ENCODE results near the gene ECM2.

The ECM2 gene

DNA sequence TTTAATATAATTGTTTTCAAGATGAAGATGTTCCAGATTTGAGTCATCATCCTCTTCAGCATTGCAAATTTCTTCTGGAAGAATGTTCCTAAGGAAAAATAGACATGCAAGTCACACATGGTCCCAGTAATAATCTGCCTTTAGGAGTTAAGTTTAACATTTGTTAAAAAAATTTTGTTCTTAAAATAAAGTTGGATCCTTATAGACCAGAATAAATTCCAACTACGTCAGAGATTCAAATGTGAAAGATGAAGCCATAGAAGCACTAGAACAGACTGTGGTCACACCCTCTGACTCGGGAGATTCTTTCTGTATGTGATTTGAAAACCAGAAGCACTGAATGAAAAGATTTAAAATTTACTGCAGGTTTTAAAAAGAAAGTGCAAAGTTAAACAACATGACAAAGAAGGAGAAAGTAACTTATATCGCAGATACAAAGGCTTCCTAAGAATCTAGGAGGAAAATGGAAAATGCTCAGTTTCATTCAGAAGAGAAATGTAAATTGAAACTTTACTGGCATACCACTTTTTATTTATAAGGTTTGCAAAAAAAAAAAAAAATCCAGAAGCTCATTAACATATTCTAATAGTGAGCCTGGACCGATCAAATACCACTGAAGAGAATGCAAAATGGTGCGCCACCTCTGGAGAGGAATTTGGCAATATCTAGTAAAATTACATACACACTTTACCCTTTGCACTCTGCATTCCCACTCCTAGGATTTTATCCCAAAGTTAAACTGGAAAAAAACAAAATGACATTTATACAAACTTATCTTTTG is 39.2 kb downstream of the ECM2 start:
- DNase-seq: no peak

- no peak for DNase-seq
Measured at GRCh38 chr9:92494856-92495255, 40.9 kb downstream of the ECM2 start.

DNA sequence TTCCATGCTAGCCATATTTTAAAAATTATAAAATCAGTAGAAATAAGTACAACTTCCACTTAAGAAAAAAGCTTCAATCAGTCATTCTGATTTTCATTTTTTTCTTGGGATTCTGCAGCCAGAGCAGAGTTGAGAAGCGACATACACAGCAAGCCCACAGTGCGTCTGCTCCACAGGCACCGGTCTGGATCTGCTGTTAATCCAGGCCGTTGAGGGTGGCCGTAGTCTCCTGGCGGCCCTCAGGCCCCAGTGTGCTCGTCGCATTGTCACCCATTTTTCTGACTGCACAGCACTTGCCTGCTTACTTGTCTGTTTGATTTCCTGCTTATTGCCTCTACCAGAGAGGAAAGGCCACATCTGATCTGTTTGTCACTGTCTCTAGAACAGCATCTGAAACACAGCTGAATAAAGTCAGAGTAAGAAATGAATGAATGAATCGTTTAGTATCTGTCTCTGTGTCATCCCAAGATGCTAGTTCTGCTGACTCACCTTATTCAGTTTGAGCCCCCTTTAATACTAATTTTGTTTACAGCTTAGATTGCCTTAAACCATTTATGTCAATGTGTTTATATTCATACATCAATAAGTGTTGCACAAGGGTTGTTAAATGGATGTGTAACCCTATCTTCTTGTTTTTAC is 41.9 kb downstream of the ECM2 start:
- no peak for DNase-seq

GRCh38 chr9:92492781-92493401 is 42.9 kb downstream of the ECM2 start:
- DNase-seq: no peak

GRCh38 chr9:92488681-92489550 is 46.9 kb downstream of the ECM2 start:
- no peak for DNase-seq

GRCh38 chr9:92486371-92486770 is 49.4 kb downstream of the ECM2 start:
- no peak for DNase-seq

- DNase-seq: no peak
Measured at GRCh38 chr9:92484563-92484962, 51.2 kb downstream of the ECM2 start.

DNA sequence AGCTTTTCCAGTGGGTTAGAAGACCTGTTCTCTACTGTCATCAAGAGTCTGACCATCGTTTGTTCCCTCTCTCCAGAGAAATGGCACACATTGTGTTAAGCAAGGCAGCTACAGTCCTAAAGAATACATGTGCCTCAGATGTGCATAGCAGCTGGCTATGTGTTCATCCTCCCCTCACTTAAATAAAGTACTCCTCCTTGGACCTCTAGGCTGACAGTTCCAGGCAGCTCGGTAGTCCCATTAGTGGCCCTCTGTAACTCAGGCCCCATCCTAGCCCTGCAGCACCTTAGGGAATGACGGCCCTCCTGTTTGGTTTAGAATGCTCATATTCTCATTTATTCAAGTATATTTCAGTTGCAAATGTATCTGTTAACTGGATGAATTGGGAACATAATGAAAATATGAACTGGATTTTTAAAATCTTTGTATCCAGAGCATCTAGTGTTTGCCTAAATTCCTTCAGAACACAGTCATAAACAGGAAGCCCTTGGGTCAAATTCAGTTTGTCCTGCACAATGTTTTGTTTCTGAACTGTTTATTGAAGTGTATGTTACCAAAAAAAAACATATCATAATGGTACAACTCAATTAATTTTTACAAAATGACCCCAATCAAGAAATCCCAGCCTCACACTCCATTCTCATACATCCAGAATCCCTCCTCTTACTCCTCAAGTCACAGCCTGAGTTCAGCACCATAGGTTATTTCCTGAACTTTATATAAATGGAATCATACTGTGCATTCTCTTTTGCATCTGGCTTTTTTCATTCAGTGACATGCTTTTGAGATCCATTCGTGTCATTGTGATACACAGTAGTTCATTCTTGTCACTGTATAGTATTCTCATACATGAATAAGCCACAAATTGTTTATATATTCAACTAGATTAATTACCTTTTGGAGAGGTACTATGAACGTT is 51.9 kb downstream of the ECM2 start:
- DNase-seq: no peak

DNA sequence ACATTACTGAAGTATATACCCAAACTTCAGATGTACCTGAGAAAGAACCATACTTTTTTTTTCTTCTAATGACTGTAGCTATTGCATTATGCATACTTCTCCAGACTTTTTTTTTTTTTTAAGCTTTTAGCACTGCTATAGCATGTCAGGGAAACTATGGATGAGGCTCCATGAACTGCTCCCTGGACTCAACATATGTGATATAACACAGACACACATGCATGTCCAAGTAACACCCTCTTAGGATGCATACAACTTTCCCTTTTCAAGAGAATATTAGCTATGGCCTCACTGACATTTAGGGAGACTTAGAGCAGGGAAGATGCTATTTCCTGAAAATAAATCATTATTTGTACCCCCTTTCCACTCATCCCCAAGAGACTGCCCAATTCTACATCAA is 53.0 kb downstream of the ECM2 start:
- no peak for DNase-seq

- no peak for DNase-seq
Measured at GRCh38 chr9:92482329-92482728, 53.5 kb downstream of the ECM2 start, which contains the start of gene ASPN. ASPN (minus strand) TSS chr9:92482506.

DNA sequence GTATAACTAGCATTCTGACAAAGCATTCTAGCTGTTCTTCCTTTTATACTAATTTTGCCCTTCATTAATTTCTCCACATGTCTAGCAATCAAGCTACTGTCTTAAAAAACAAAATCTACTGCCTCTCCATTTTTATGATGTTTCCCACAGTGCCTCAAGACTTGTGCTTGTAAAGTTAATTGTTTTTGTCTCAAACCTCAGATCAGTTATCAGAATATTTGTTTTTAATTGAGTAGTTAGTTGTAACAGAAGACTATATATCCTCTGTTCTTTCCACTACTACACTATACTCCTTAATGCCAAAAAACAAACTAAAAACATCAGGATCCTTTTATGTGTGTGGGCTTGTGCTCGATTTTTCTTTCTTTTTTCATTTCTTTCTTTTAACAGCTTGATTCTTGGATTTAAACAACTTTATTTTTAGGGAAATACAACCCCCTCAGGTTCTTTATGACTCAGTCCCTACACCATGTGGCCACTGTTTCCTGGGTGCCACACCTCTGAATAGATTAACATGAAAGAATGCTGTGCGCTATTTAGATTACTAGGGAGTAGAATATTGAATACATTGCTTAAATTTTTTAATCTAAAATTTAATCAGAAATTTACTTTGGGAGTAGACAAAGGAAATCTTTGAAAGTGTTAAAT is 54.7 kb downstream of the ECM2 start:
- no peak for DNase-seq

DNA sequence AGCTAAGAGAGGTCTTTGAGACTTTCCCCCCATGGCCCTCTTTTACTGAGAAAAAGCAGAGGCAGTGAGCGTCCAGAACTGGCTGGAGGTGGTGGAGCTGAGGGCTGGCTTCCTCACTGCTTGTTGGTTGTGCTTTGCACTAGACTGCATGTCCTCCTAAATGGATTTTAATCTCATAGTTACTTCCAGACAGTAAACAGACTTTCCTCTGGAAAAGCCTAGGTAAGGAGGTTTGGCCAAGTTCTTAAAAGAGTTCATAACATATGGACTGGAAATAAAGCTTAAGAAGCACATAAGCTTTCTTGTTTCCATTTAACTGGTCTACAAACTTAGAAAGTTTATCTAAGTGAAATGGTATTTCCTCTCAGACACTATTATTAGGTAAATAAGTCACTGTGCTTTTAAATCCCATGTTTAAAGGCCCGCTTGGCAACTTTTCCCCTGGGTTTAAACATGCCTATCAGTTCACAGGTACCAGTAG is 55.5 kb downstream of the ECM2 start:
- DNase-seq: no peak

- no peak for DNase-seq
Measured at GRCh38 chr9:92479346-92479745, 56.4 kb downstream of the ECM2 start.

DNA sequence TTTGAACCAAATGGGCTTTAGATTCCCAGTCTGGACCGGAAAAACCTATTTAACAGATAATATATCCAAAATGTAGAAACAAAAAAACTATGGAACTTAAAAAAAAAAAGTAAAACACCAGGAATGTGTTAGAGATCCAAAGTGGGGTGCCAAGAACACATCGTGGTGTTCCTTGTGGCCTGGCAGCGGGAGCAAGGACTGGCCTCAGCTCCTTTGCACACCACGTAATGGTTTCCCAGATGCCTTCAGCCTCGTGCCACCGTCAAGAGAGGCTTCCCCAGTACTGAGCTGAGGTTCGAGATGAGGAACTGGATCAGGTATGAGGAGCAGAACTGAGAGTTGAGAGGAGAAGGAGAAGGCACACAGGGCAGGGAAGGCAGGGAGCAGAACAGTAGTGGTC is 57.0 kb downstream of the ECM2 start:
- DNase-seq: no peak

GRCh38 chr9:92476962-92477361 is 58.8 kb downstream of the ECM2 start:
- no peak for DNase-seq

DNA sequence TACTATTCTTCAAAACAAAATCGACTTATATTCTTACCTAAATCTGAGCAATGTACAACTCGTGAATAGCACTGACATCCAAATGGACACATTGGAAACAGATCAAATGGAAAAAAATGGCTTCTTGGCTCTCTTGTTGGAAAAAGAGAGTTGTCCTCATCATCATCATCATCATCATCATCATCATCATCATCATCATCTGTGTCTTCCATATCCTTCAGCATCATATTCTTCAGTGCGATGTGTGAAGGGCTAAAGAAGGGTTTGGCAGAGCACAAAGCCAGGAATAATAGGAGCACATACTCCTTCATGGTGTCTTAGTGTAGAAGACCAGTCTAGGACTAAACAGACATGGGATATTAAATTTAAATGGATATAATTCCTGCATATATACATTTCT is 61.2 kb downstream of the ECM2 start:
- no peak for DNase-seq

DNA sequence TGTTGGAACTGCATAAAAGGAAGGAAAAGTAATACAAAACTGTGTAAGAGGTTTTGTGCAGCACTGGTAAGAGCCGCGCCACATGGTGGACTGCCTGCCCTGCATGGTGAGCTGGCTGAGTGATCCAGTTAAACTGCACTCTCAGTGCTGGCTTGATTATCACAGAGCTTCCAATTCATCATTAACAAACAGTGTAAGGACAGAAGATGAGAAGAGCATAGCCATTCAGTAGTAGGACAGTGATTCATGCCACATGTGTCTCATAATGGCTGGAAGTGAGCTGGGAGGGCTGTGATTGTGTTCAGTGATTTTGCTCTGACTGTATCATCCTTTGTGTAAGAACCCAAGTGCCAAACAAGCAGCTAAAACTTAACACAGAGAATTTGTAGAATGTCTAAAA is 67.6 kb downstream of the ECM2 start:
- DNase-seq: no peak

DNA sequence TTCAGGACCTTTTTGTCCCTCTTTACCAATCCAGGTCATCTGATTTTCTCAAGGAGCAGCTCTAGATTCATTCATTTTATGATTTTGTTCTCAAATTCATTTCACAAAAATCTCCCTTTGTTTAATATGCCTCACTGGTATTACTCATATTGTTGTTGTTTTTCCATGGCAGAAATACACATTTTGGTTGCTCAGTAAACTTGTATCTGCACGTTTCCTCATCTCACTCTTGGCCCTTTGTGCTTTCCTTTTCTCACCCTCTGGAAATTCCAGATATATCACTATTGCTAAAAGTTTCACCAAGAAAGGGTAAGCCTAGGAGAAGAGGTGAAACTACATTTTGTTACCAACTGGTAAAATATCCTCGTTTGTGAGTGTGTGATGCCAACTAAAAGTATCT is 68.3 kb downstream of the ECM2 start:
- no peak for DNase-seq

DNA sequence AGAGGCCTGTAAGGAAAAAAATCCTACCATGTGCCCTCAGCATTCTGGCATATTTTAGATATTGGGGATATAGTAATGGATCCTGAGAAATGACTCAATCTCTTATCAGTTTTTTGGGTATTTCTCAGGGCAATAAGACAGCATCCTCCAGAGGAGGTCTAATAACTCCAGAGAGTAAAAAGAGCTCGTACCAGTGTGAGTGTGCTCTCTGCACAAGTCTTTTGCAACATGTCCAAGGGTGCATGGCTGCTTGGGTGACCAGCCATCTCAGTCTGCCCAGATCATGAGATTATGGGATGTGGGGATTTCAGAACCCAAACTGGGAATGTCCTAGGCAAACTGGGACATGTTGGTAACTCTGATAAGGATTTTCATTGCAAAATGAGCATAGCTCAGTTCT is 68.7 kb downstream of the ECM2 start:
- DNase-seq: no peak

- DNase-seq: no peak
Measured at GRCh38 chr9:92463984-92464383, 71.8 kb downstream of the ECM2 start.

DNA sequence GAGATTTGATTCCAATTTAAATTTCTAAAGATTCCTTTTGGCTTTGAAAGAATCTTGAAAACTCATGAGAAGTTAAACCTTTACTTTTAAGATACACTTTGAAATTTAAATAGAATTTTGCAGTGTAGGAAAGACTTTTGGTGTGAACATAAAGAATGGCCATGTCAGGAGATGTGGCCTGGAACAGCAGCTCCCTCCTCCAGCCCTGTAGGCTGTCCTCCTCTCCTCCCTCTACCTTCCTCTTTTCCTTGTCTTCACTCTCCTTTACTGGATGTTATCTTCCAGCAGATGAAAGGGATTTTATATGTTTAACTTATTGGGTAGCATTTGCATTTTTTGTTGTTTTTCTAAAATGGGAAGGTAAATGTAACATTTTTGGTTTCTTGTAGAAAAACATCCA is 72.4 kb downstream of the ECM2 start:
- no peak for DNase-seq
